Panc1 (cell line): Measurements from ENCODE around the gene CDC5L. TPM values are rescaled to one million over a fixed set of nuclear protein-coding genes. Genes with fewer than 3 reads are reported as not detected.

Source experiments
- ATAC-seq: fragments of 200-7000 bp; cut with Tn5 transposase; 2 replicates; pipeline ENCODE4 v1.9.1; 2020; ENCODE audit warnings: mild to moderate bottlenecking, moderate library complexity
- BruUV-seq: library from RNA; stranded (reverse); fragments of 400-500 nt; replicated peaks from 2 replicates; lab custom pipeline; 2021; lab: Mats Ljungman, UMichigan
- CTCF ChIA-PET: fragments of 300-600 bp; sonication (Branson Sonifier 250); formaldehyde crosslinking; loops from one replicate; lab custom pipeline; 2022; ENCODE audit warnings: antibody characterized with exemption; lab: Charles Lee
- POLR2A ChIA-PET: fragments of 300-600 bp; sonication (Branson Sonifier 250); formaldehyde crosslinking; loops from one replicate; lab custom pipeline; 2022; ENCODE audit warnings: antibody characterized with exemption; lab: Charles Lee
- DNase-seq: peaks from one replicate; pipeline ENCODE4 v3.0.0-alpha.2; 2010; ENCODE audit warnings: low read depth, low spot score
- H3K27ac ChIP-seq: 2 replicates; pipeline ENCODE4 v1.5.1; 2011; ENCODE audit warnings: mild to moderate bottlenecking, low read length, inconsistent platforms
- H3K27me3 ChIP-seq: fragments of 200-500 bp; sonication (Bioruptor generic); 2 replicates; pipeline ENCODE4 v1.6.0; 2014; ENCODE audit warnings: low read length, inconsistent platforms; ENCODE audit not compliant: control insufficient read depth, insufficient read depth
- H3K36me3 ChIP-seq: fragments of 200-500 bp; sonication (Bioruptor generic); 2 replicates; pipeline ENCODE4 v1.5.1; 2014; ENCODE audit warnings: inconsistent platforms, mild to moderate bottlenecking, low read length, moderate library complexity; ENCODE audit not compliant: control insufficient read depth, insufficient read depth
- H3K4me1 ChIP-seq: 2 replicates; pipeline ENCODE4 v1.5.1; 2011; ENCODE audit warnings: inconsistent platforms, mild to moderate bottlenecking, low read length, moderate library complexity; ENCODE audit not compliant: control insufficient read depth, insufficient read depth
- H3K4me3 ChIP-seq, 2 experiments: 2 replicates each; pipeline ENCODE4 v1.5.1; 2011 to 2012; ENCODE audit warnings: low read depth in 2 of 2, low read length in 2 of 2, mild to moderate bottlenecking in 2 of 2, inconsistent platforms in 1 of 2, moderate library complexity in 1 of 2
- H3K9me3 ChIP-seq: fragments of 200-500 bp; sonication (Bioruptor generic); 2 replicates; pipeline ENCODE4 v1.5.1; 2014; ENCODE audit warnings: low read depth, mild to moderate bottlenecking, inconsistent platforms, low read length, moderate library complexity; ENCODE audit not compliant: control insufficient read depth, insufficient read depth
- CTCF ChIP-seq: fragments of 450-650 bp; IDR thresholded peaks from 2 replicates; pipeline ENCODE4 v1.5.1; 2017; ENCODE audit warnings: mild to moderate bottlenecking
- POLR2AphosphoS5 ChIP-seq: IDR thresholded peaks from 2 replicates; pipeline ENCODE4 v1.6.1; 2012; ENCODE audit warnings: mild to moderate bottlenecking, low read depth, low read length, moderate library complexity
- REST ChIP-seq, 2 experiments: IDR thresholded peaks; 2 replicates each; pipeline ENCODE4 v1.6.1; 2011 to 2012; ENCODE audit warnings: low read depth in 2 of 2, control low read depth in 1 of 2, low read length in 1 of 2, mild to moderate bottlenecking in 1 of 2, moderate library complexity in 1 of 2; ENCODE audit not compliant: insufficient read depth in 1 of 2
- SIN3A ChIP-seq: IDR thresholded peaks from 2 replicates; pipeline ENCODE4 v1.6.1; 2012; ENCODE audit warnings: low read depth, mild to moderate bottlenecking, low read length, moderate library complexity, borderline replicate concordance; ENCODE audit not compliant: insufficient read depth
- TCF7L2 ChIP-seq: IDR thresholded peaks from 2 replicates; pipeline ENCODE4 v1.6.1; 2011; ENCODE audit warnings: mild to moderate bottlenecking, low read depth, low read length, inconsistent platforms
- in situ Hi-C: cut with HindIII; loops from 2 replicates; pipeline ENCODE4 v1.10.0; 2016; ENCODE audit warnings: low sequenced_read_pairs, low pct_unique_long_range_greater_than_20kb
- intact Hi-C: fragments of 100-400 bp; cut with micrococcal nuclease; formaldehyde crosslinking; loops from one replicate; pipeline ENCODE4 v1.10.0; 2022; ENCODE audit not compliant: unreplicated experiment
- total RNA-seq: library from RNA; stranded (reverse); gene quantifications from one replicate; pipeline ENCODE4 v1.2.1, GENCODE V29; 2021; ENCODE audit not compliant: unreplicated experiment

Gene CDC5L
- total RNA-seq, 1 experiment from 2014 or later: 23.3 TPM

- Histone ChIP-seq H3K36me3 (no peaks in the 10 kb centered on the region), H3K4me1 (no peaks in the 10 kb centered on the region), H3K27me3 (peaks cover 3% of the 10 kb centered on the region; the same call in 1 of the 2 replicates), H3K9me3 (no peaks in the 10 kb centered on the region), H3K4me3 (no peak overlapping the region), H3K27ac (no peak overlapping the region)
- BruUV-seq: no TSS peak
- ATAC-seq: no peak
- in situ Hi-C loops (no loop called here), intact Hi-C loops (no loop called here)
- DNase-seq: no peak
- POLR2A ChIA-PET: no interaction called here
- TF ChIP-seq CTCF (no peak), TCF7L2 (no peak), POLR2AphosphoS5 (no peak), SIN3A (no peak), REST (IDR thresholded peaks at IDR 0.05; ENCODE audit: insufficient read depth in 1 of 2, low read depth in 2 of 2, low read length in 1 of 2) (no peak)
- CTCF ChIA-PET: no interaction called here
These were observed 27.5 kb upstream of the CDC5L start for GRCh38 chr6:44359973-44360372.

GRCh38 chr6:44361947-44362346 is 25.6 kb upstream of the CDC5L start:
- H3K27ac ChIP-seq: no peak overlapping the region
- H3K9me3 ChIP-seq: no peaks in the 10 kb centered on the region
- H3K4me1 ChIP-seq: no peaks in the 10 kb centered on the region
- H3K36me3 ChIP-seq: no peaks in the 10 kb centered on the region
- ChIA-PET CTCF (no interaction called here), POLR2A (no interaction called here)
- BruUV-seq: no TSS peak
- DNase-seq (no peak), ATAC-seq (no peak)
- TF ChIP-seq POLR2AphosphoS5: no peak
- no peak for TF ChIP-seq CTCF
- TF ChIP-seq SIN3A: no peak
- TF ChIP-seq TCF7L2: no peak
- no peak for TF ChIP-seq REST (IDR thresholded peaks at IDR 0.05; ENCODE audit: insufficient read depth in 1 of 2, low read depth in 2 of 2, low read length in 1 of 2)
- H3K4me3 ChIP-seq: no peak overlapping the region
- intact Hi-C loops: no loop called here
- in situ Hi-C loops: no loop called here
- peaks cover 4% of the 10 kb centered on the region; the same call in 1 of the 2 replicates for H3K27me3 ChIP-seq
